ENCODE results near the gene ADAMTS2. TPM values are rescaled to one million over a fixed set of nuclear protein-coding genes. Genes with fewer than 3 reads are reported as not detected.
A peak's percentile ranks its signal among the peaks of the same experiment; 100 is the strongest.

The ADAMTS2 gene
- total and polyA plus RNA-seq, 11 donors, result 1.1 to 23.0 (median 5.5) TPM

DNA sequence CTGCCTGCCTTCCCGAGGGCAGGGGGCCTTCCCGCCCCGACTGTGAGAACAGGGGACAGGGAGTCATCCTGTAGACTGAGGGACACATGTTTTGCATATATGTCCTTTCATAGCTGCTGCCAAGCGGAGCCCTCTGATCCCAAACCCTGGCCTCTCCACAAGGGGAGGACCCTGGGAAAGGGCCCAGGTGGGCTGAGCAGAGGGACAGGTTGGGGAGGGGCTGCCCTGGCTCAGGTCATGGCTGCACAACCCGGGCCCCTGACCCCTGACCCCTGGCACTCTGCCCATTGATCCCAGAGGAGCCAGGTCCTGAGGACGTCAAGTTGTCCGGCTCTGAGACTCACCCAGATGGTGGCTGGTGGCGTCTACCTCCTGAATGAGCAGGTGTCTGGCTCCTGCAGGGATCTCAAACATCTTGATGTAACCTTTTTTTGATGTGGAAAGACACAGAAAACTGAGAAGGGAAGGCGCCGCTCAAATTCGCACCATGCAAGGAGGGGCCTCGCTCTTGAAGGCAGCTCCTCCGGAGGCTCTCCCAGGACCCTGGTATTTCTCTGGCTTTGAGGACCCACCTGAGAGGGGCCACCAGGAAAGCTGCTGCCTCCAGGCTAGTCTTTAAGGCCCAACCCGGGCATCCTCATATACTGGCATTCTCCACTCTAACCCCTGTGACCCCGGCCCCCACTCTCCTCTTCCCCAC, 213.2 kb downstream of the ADAMTS2 start:
- Histone ChIP-seq H3K36me3 (peaks cover 0 to 9% (median 0%) of the 10 kb centered on the region in 9 donors), H3K4me1 (no peaks in the 10 kb centered on the region), H3K9me3 (no peaks in the 10 kb centered on the region), H3K27ac (no peak overlapping the region), H3K27me3 (no peaks in the 10 kb centered on the region), H3K4me3 (no peak overlapping the region)
- TF ChIP-seq POLR2A (IDR thresholded peaks at IDR 0.05), result no peak
- TF ChIP-seq, protein P1, sequence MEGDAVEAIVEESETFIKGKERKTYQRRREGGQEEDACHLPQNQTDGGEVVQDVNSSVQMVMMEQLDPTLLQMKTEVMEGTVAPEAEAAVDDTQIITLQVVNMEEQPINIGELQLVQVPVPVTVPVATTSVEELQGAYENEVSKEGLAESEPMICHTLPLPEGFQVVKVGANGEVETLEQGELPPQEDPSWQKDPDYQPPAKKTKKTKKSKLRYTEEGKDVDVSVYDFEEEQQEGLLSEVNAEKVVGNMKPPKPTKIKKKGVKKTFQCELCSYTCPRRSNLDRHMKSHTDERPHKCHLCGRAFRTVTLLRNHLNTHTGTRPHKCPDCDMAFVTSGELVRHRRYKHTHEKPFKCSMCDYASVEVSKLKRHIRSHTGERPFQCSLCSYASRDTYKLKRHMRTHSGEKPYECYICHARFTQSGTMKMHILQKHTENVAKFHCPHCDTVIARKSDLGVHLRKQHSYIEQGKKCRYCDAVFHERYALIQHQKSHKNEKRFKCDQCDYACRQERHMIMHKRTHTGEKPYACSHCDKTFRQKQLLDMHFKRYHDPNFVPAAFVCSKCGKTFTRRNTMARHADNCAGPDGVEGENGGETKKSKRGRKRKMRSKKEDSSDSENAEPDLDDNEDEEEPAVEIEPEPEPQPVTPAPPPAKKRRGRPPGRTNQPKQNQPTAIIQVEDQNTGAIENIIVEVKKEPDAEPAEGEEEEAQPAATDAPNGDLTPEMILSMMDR (IDR thresholded peaks at IDR 0.05), result no peak
- no peak for ATAC-seq
- DNase-seq, result peak in 1 of 5 donors; percentile 53
- WGBS, 4 donors, result 81 to 87% (median 83%) methylated on average over 14 to 15 of the region's 15 CpGs
- intact Hi-C loops (cut with DNase I), result no loop called here

DNA sequence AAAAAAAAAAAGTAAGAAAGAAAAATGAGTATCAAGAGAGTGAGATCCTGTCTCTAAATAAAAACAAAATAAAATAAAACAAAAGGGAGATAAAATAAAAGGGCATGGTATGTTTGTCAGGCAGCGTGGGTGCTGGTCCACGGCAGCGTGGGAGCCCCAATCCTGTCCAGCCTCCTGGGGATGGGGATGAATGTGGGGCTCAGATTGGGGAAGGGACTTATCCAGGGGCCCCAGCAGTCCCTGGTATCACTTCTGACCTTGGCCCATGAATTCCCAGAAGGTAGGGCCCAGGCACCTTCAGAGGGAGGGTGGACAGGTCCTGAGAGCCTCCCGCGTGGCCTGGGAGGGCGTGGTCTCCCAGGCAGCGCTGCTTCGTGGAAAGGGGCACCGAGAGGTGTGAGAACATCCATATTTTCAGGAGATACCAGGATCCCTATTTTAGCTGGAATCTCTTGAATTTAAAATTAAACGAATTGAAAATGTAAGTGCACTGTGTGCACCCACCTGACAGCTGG, 213.9 kb downstream of the ADAMTS2 start:
- DNase-seq (peak in 1 of 5 donors; percentile 25), ATAC-seq (no peak)
- TF ChIP-seq POLR2A (IDR thresholded peaks at IDR 0.05), result no peak
- TF ChIP-seq, protein P1 (IDR thresholded peaks at IDR 0.05), result no peak
- Histone ChIP-seq H3K4me1 (no peaks in the 10 kb centered on the region), H3K9me3 (no peaks in the 10 kb centered on the region), H3K27ac (no peak overlapping the region), H3K36me3 (peaks cover 0 to 9% (median 0%) of the 10 kb centered on the region in 9 donors), H3K4me3 (no peak overlapping the region), H3K27me3 (no peaks in the 10 kb centered on the region)
- intact Hi-C loops (cut with DNase I), result no loop called here
- 84 to 87% (median 86%) methylated on average over 10 of the region's 10 CpGs for WGBS, 4 donors

DNA sequence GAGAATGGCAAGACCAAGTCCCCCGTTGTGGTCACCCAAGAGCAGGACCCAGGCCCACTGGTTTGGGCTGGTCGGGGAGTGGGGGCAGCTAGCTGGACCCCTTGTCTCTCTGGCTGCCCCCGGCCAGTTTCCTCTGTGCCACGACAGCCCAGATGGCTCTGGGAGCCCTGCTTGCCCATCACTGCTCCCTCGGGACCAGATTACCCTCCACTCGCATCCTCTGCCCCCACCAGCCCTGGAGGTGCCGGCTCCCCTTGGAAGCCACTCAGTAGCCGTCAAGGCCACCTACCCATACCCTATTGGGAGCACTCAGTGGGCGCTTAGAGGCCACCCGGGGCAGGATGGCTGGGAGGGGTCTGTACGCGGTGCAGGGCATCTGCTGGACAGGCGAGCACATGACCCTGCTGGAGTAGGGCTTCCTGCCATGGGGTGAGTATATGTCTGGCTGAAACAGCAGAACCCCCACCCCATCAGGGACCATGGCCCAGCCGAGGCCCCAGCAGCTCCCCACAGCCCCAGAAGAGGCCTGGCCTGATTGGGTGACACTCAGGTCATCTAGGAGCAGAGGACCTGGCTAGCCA, 215.1 kb downstream of the ADAMTS2 start:
- no peak overlapping the region for H3K27ac ChIP-seq
- TF ChIP-seq, protein P1 (IDR thresholded peaks at IDR 0.05), result no peak
- no peak for TF ChIP-seq POLR2A (IDR thresholded peaks at IDR 0.05)
- intact Hi-C loops (cut with DNase I), result no loop called here
- WGBS, 4 donors, result 88 to 94% (median 90%) methylated on average over 13 to 14 of the region's 14 CpGs
- no peak for DNase-seq
- H3K4me3 ChIP-seq, result no peak overlapping the region
- no peaks in the 10 kb centered on the region for H3K27me3 ChIP-seq
- peaks cover 0 to 9% (median 0%) of the 10 kb centered on the region in 9 donors for H3K36me3 ChIP-seq
- H3K4me1 ChIP-seq, result no peaks in the 10 kb centered on the region
- no peaks in the 10 kb centered on the region for H3K9me3 ChIP-seq
- ATAC-seq, result no peak

DNA sequence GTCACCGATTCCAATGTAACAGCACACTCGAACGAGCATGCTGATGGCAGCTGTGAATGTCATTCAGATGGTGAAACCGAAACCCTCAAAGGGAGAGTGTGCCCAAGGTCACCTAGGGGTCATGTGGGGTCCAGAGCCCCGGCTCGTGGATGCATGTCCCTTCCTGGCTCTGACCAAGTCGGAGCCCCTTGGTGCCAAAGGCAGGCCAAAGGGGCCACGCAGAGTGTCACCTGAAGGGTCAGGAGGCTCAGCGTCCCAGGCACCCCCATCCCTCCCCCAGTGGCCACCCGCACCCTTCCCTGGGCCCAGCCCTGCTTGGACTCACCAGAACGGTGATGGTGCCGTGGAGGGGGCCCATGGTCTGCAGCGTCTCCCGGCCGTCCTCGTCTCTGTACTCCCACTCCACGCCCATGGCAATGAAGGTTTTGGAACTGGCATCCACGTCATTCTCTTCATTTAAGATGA, 215.6 kb downstream of the ADAMTS2 start:
- no peak overlapping the region for H3K4me3 ChIP-seq
- H3K4me1 ChIP-seq, result no peaks in the 10 kb centered on the region
- no peaks in the 10 kb centered on the region for H3K9me3 ChIP-seq
- TF ChIP-seq POLR2A (IDR thresholded peaks at IDR 0.05), result no peak
- TF ChIP-seq, protein P1 (IDR thresholded peaks at IDR 0.05), result no peak
- DNase-seq (no peak), ATAC-seq (no peak)
- WGBS, 4 donors, result 84 to 92% (median 86%) methylated on average over 15 to 18 of the region's 18 CpGs
- no peaks in the 10 kb centered on the region for H3K27me3 ChIP-seq
- intact Hi-C loops (cut with DNase I), result no loop called here
- H3K36me3 ChIP-seq, result peaks cover 0 to 9% (median 0%) of the 10 kb centered on the region in 9 donors
- no peak overlapping the region for H3K27ac ChIP-seq
